Measurements from ENCODE around the gene MMP24.
"Not testable (repeated sequence)": the region's sequence is repeated elsewhere in the genome, so short reads cannot be mapped to it uniquely, and the experiment has no call there.

MMP24 gene

GRCh38 chr20:35223941-35224340 lies 2.5 kb upstream of the MMP24 start:
- DNase-seq (ENCODE audit: low read depth) = no peak

GRCh38 chr20:35224536-35224935 lies 2.0 kb upstream of the MMP24 start:
- DNase-seq (ENCODE audit: low read depth) = no peak

- DNase-seq (ENCODE audit: low read depth) = no peak
These were observed 968 bp upstream of the MMP24 start for GRCh38 chr20:35225319-35226125.

DNA sequence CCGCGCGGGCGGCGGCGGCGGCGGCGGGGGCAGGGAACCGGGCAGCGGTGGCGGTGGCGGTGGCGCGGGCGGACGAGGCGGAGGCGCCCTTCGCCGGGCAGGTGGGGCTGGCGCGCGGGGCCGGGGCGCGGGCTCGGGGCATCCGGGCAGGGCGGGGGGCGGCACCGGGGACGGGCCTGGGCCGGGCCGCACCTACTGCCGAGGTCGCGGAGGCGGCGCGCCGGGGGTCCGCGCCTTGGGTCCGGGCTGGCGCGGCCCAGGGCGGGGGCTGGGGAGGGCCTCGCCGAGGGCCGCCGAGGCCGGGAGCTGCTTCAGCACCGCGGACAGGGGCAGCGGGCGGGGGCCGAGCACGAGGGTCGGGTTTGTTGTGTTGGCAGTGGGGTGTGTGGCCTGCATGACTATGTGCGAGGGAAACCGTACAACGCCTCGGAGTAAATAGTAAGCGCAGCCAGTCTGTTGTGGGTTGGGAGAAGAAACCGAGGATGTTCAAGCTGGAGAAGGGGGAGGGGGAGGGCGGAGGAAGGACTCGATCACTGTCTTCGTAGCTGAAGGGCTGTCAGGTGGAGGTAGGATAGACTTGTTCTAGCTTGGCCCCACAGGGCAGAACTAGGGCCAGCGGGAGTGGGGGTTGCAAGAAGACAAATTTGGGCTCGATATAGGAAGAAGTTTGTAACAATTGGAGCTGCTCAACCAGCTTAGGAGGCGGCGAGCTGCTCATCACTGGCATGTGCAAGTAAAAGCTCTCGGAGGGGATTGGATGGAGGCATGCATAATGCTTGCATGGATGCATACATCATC lies 593 bp downstream of the MMP24 start:
- DNase-seq (ENCODE audit: low read depth) = peak; percentile 9

GRCh38 chr20:35232575-35232974 lies 6.1 kb downstream of the MMP24 start:
- no peak for DNase-seq (ENCODE audit: low read depth)

DNA sequence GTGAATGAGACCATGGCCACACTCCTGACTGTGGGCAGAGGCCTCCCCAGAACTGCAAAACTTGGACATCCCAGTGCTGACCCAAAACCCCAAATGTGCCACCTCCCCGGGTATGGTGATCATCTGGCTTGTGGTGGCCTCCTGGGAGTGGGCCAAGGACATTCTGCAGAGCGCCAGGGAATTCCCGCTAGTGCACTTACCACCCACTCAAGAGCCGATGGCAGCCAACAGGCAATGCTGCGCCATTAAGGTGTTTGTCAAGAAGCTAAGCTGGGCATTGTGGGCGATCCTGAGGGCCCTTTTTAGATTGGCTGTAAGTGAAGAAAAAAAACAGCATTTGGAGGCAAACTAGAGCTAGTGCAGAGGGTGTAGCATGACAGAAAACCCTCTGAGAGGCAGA lies 9.4 kb downstream of the MMP24 start:
- no peak for DNase-seq (ENCODE audit: low read depth)

DNA sequence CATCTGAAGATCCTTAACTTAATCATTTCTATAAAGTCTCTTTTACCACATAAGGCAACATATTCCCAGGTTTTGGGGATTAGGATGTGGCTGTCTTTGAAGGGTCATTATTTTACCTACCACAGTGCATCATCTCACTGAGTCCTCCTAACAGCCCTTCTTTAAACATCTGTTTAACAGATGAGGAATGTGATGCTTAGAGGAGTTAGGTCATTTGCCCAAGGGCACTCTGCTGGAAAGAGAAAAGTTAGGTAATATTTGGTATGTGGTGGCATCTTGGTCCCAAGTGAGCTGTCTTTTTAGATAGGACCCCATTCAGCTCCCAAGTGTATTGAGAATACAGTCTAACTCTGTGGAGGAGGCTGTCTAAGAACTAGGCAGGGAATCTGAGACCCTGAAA lies 11.0 kb downstream of the MMP24 start:
- no peak for DNase-seq (ENCODE audit: low read depth)

DNA sequence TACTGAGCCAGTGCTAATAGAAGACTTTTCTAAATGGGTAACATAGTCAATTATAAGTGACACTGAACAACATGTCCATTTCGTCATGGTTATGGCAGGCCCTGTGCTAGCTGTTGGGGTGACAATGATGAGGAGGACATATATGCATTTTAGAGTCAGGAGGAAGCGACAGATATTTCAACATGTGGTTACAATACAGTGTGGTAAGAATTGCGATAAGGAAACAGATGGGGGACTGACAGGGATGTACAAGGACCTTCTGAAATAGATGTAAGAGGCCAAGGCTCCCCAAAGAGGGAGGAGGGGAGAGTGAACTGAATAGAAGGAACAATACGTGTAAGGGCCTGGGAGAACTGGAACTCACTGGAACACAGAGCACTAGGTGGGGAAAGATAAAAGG lies 11.7 kb downstream of the MMP24 start:
- DNase-seq (ENCODE audit: low read depth) = no peak

DNA sequence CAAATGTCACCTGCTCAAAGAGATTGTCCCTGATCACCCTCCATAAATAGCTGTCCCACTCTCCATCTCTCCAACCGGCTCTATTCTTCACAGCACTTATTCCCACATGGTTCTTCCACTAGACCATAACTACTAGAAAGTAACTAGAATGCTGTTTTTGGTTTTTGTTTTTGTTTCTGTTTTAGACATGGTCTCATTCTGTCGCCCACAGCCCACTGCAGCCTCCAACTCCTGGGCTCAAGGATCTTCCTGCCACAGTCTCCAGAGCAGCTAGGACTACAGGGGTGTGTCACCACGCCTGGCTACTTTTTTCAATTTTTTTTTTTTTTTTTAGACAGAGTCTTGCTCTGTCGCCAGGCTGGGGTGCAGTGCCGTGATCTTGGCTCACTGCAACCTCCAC lies 12.2 kb downstream of the MMP24 start:
- DNase-seq (ENCODE audit: low read depth) = no peak

- no peak for DNase-seq (ENCODE audit: low read depth)
These were observed 13.8 kb downstream of the MMP24 start for GRCh38 chr20:35240083-35240810.

GRCh38 chr20:35240811-35241293 lies 14.4 kb downstream of the MMP24 start:
- no peak for DNase-seq (ENCODE audit: low read depth)

DNA sequence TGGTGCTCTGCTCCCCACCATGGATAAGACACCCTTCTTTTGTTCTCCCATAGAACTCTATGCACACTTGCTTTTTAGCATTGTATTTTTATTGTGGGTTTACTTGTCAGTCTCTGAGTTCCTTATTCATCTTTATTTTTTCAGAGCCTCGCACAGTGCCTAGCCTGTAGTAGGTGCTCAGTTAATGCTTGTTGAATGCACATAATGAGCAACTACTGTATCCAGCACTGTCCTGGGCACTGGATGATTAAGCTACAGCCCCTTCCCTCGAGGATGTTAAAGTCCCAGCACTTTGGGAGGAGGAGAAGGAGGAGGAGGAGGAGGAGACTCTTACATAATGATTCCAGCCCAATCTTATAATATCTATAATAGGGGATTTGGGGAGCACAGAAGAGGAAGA lies 16.8 kb downstream of the MMP24 start:
- DNase-seq (ENCODE audit: low read depth) = no peak

DNA sequence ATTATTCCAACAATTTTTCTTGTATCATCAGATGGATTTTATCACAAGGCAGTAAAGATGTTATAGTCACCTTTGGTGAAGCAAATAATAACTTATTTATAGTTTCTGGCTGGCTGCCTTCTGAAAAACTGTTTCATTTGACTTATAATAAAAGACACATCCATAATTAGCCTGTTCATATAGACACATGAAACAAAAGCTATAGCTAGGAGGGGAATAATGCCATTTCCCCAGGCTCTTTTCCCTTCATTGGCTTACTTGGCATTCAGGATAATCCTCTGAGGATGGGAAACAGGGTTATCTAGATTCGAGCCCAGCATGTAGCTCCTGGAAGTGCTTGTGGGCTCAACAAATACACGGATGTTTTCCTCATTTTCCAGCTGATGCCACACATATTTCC lies 17.5 kb downstream of the MMP24 start:
- no peak for DNase-seq (ENCODE audit: low read depth)

DNA sequence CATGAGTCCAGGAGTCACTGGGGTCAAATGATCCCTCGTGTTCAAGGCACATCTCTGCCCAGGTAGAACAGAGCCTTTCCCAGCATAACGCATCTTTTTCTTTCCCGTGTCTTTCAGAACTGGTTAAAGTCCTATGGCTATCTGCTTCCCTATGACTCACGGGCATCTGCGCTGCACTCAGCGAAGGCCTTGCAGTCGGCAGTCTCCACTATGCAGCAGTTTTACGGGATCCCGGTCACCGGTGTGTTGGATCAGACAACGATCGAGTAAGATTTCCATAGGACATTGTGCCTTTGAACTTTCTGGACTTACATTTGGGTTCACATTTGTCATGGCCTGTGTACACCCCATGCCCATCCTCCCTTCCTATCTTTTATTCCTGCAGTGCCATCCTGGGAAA lies 20.2 kb downstream of the MMP24 start:
- DNase-seq (ENCODE audit: low read depth) = no peak

DNA sequence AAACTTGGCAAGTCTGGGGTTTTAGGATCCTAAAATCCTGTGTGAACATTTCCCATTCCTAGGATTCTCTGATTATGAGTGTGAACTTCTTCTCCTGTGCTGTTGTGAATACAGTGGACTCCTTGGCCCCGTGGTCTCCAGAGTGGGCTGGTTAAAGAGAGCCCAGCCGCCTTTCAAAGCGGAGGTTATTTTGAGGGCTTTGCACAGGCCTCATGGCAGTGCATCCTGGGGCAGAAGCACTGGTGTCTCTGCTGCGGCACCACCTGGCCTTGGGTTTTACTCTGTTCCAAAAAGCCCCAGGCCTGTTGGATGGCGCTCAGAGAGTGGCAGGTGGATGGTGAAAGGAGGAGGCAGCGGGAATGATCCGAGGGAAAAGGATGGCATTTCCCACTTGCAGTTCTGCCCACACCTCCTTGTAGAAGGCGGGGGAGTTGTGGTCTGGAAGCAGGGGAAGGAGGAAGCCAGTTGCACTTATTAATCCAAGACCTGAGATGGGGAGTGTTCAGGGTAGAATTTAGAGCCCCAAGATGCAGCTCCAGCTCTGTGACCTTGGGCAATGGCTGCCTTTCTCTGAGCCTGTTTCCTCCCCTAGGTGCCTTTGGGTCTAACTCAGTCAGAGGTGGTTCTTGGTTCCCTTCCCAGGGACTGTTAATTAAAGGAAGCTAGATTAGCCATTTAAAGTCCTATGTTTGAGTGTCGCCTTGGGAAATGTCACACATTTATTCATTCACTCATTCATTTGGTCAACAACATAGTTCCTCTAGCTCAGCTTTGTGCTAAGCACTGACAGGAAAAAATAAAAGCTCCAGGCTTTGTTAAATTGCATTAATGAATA lies 22.4 kb downstream of the MMP24 start:
- no peak for DNase-seq (ENCODE audit: low read depth)

GRCh38 chr20:35251613-35251940 lies 25.1 kb downstream of the MMP24 start:
- DNase-seq (ENCODE audit: low read depth) = no peak

GRCh38 chr20:35252037-35252461 lies 25.6 kb downstream of the MMP24 start:
- no peak for DNase-seq (ENCODE audit: low read depth)

- DNase-seq (ENCODE audit: low read depth) = not testable (repeated sequence)
These were observed 26.1 kb downstream of the MMP24 start for GRCh38 chr20:35252598-35252997.

- no peak for DNase-seq (ENCODE audit: low read depth)
These were observed 26.5 kb downstream of the MMP24 start for GRCh38 chr20:35253010-35253409.

DNA sequence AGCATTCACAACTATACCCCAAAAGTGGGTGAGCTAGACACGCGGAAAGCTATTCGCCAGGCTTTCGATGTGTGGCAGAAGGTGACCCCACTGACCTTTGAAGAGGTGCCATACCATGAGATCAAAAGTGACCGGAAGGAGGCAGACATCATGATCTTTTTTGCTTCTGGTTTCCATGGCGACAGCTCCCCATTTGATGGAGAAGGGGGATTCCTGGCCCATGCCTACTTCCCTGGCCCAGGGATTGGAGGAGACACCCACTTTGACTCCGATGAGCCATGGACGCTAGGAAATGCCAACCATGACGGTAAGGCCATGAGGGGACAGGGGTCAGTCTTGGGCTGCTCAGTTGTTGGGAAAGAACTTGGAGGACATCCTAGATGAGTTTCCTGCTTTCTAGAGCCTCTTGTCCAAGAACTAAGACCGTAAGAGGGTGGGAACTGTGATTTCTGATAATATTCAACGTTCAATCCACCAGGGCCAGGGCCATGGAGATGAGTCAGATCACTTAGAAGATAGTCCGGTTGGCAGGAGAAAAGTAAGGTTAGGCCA lies 28.0 kb downstream of the MMP24 start:
- DNase-seq (ENCODE audit: low read depth) = no peak

GRCh38 chr20:35257175-35257909 lies 30.9 kb downstream of the MMP24 start:
- no peak for DNase-seq (ENCODE audit: low read depth)
